Skin epidermis (tissue), 12 donors: ENCODE measurements around the gene SQSTM1.
"Not testable (repeated sequence)": the region's sequence is repeated elsewhere in the genome, so short reads cannot be mapped to it uniquely, and the experiment has no call there.

Experiments
- H3K27ac ChIP-seq, 21 experiments: fragments of 200-600 bp; sonication (generic) in 11 of 21; one replicate each; pipeline ENCODE4 v1.5.0; 2020; ENCODE audit warnings: mild to moderate bottlenecking in 3 of 21, inconsistent platforms in 2 of 21, moderate library complexity in 2 of 21
- H3K4me3 ChIP-seq, 7 experiments: fragments of 200-600 bp; sonication (generic) in 2 of 7; one replicate each; pipeline ENCODE4 v1.5.0; 2020; ENCODE audit warnings: inconsistent platforms in 2 of 7, mild to moderate bottlenecking in 2 of 7, moderate library complexity in 1 of 7

SQSTM1 gene

GRCh38 chr5:179867476-179867875, 46.8 kb downstream of the SQSTM1 start:
- no peak overlapping the region for H3K4me3 ChIP-seq
- H3K27ac ChIP-seq, result no peak overlapping the region

- Histone ChIP-seq H3K4me3 (no peak overlapping the region), H3K27ac (no peak overlapping the region)
Measured at GRCh38 chr5:179868541-179868940, 47.8 kb downstream of the SQSTM1 start.

- Histone ChIP-seq H3K4me3 (no peak overlapping the region), H3K27ac (no peak overlapping the region)
Measured at GRCh38 chr5:179869101-179869500, 48.4 kb downstream of the SQSTM1 start.

- Histone ChIP-seq H3K27ac (no peak overlapping the region), H3K4me3 (no peak overlapping the region)
Measured at GRCh38 chr5:179869641-179870402, 49.1 kb downstream of the SQSTM1 start.

- H3K4me3 ChIP-seq, result no peak overlapping the region
- no peak overlapping the region for H3K27ac ChIP-seq
Measured at GRCh38 chr5:179870403-179870903, 49.7 kb downstream of the SQSTM1 start.

- Histone ChIP-seq H3K4me3 (no peak overlapping the region), H3K27ac (no peak overlapping the region)
Measured at GRCh38 chr5:179870952-179871351, 50.2 kb downstream of the SQSTM1 start.

- not testable (repeated sequence) for H3K4me3 ChIP-seq, H3K27ac ChIP-seq
Measured at GRCh38 chr5:179871533-179871932, 50.8 kb downstream of the SQSTM1 start.

GRCh38 chr5:179872055-179872827, 51.5 kb downstream of the SQSTM1 start:
- H3K4me3 ChIP-seq, result no peak overlapping the region
- no peak overlapping the region for H3K27ac ChIP-seq

- no peak overlapping the region for H3K27ac ChIP-seq
- H3K4me3 ChIP-seq, result no peak overlapping the region
Measured at GRCh38 chr5:179872828-179873575, 52.3 kb downstream of the SQSTM1 start.

- H3K27ac ChIP-seq, result no peak overlapping the region
- no peak overlapping the region for H3K4me3 ChIP-seq
Measured at GRCh38 chr5:179873588-179874110, 52.9 kb downstream of the SQSTM1 start.

- Histone ChIP-seq H3K4me3 (no peak overlapping the region), H3K27ac (no peak overlapping the region)
Measured at GRCh38 chr5:179874136-179874535, 53.4 kb downstream of the SQSTM1 start.

- H3K4me3 ChIP-seq, result no peak overlapping the region
- H3K27ac ChIP-seq, result no peak overlapping the region
Measured at GRCh38 chr5:179874536-179875292, 54.0 kb downstream of the SQSTM1 start.

GRCh38 chr5:179875741-179876609, 55.3 kb downstream of the SQSTM1 start:
- Histone ChIP-seq H3K4me3 (no peak overlapping the region), H3K27ac (no peak overlapping the region)

- H3K27ac ChIP-seq, result no peak overlapping the region
- H3K4me3 ChIP-seq, result no peak overlapping the region
Measured at GRCh38 chr5:179876610-179876952, 55.9 kb downstream of the SQSTM1 start.

GRCh38 chr5:179878222-179879002, 57.7 kb downstream of the SQSTM1 start:
- Histone ChIP-seq H3K27ac (no peak overlapping the region), H3K4me3 (no peak overlapping the region)

- no peak overlapping the region for H3K27ac ChIP-seq
Measured at GRCh38 chr5:179879003-179879689, 58.4 kb downstream of the SQSTM1 start.

GRCh38 chr5:179879690-179880010, 58.9 kb downstream of the SQSTM1 start:
- Histone ChIP-seq H3K27ac (no peak overlapping the region), H3K4me3 (no peak overlapping the region)

More at GRCh38 chr5:179879003-179879689, 58.4 kb downstream of the SQSTM1 start:
- no peak overlapping the region for H3K4me3 ChIP-seq
